C4-2B (cell line): ENCODE results near the gene SUN1.

Source experiments
- CTCF ChIP-seq: fragments of 450-650 bp; conservative IDR thresholded peaks from 2 replicates; pipeline ENCODE4 v1.5.1; 2017; ENCODE audit warnings: mild to moderate bottlenecking
- ZFX ChIP-seq: fragments of 450-650 bp; IDR thresholded peaks from 2 replicates; pipeline ENCODE4 v1.6.1; 2017

- no peak for TF ChIP-seq CTCF
- no peak for TF ChIP-seq ZFX
These were observed 85.2 kb downstream of the SUN1 start for GRCh38 chr7:917255-918117.
